SIG-M5 treated with dmso at 0.1 percent for 504 hours (cell line): ENCODE results near the gene AMD1.

Experiments used
- DNase-seq: peaks from one replicate; lab custom pipeline; 2025; ENCODE audit not compliant: unreplicated experiment; lab: John Stamatoyannopoulos, UW

The AMD1 gene

DNA sequence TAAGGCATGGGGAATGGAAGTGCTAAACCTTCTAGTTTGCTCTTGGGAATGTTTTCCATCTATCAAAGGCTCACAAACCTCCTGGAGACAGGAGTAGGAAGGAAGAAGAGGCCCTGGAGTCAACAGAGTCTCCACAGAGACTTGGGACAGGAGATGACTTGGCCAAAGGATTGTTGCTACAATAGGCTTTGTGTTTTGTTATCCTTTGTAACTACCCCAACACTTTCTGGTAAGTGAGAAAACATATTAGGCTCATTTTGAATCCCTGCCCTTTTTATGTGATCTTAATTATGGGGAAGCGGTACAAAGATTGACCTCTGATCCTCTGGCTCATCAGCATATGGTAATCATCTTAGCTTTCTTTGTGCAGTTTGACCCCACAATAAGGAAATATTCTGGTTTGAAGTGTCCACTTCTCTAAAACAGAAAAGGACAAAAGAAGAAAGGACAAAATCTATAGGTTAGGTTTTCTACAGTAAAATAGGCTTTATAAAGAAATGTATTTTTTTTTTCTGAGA lies 59.9 kb downstream of the AMD1 start:
- no peak for DNase-seq

DNA sequence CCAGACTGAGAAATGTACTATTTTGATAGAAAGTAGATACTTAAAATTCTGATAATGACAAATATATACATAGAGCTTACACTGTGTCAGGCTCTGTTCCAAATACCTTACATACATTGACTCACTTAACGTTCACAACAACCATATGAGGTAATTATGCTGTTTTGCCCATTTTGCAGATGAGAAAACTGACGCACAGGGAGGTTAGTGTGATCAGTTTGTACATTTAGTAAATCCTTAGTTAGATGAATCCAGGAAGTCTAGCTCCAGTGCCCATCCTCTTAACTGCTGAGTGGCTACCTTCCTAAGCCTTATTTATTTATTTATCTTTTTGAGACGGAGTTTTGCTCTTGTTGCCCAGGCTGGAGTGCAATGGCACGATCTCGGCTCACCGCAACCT lies 60.6 kb downstream of the AMD1 start:
- DNase-seq: no peak

DNA sequence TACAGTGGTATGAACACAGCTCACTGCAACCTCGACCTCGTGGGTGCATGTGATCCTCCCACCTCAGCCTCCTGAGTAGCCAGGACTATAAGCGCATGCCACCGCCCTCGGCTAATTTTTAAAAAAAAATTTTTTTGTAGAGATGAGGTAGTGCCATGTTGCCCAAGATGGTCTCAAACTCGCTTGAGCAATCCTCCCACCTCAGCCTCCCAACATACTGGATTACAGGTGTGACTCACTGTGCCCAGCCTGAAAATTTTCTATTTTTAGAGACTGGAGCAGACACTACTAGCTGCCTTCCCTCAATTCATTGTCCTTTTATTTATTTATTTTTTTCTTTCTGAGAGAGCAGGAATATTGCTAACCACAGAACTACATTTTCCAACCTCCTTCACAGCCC lies 63.6 kb downstream of the AMD1 start:
- no peak for DNase-seq

DNA sequence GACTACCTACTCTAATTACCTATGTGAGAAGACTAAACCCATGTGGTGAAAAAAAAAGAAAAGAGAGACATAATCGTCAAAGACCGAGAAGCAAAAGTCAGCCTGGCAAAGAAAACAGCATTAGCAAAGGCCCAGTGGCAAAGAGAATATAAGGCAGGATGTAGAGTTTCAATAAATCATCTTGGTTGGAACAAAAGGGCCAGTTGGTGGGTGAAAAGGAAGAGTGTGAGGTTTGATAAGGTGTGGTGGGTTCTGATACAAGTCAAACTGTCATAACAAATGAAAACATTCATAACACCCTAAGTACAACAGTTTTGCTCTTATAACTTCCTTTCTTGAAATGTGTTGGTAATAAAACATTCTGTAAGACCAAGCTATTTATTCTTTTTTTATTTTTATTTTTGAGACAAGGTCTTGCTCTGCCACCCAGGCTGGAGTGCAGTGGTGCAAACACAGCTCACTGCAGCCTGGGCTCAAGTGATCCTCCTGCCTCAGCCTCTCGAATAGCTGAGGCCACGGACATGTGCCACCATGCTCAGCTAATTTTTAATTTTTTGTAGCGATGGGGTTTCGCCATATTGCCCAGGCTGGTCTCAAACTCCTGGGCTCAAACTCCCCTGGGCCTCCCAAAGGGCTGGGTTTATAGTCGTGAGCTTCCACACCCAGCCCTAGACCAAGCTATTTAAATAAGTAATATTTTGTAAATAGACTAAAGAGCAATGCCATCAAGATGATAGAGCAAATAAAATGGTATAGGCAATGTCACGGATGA lies 65.0 kb downstream of the AMD1 start:
- DNase-seq: no peak

DNA sequence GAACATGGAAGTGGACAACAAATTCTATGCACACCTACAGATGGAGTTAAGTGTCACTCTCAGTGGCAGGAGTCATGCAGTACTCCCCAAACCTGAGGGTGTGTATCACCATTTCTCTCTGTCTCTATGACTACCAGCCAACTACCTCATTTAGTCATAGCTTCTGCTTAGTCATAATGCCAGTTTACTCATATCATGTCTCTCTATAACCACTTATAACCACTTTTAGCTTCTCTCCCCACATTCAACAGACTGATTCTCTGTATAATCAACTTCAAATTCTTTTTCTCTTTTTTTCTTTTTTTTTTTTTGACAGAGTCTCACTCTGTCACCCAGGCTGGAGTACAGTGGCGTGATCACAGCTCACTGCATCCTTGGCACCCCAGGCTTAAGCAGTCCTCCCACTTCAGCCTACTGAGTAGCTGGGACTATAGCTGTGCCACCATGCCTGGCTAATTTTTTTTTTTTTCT lies 70.1 kb downstream of the AMD1 start:
- peak; percentile 91 for DNase-seq
